Measurements from ENCODE around the gene UGT1A9.
A peak's percentile ranks its signal among the peaks of the same experiment; 100 is the strongest.

The UGT1A9 gene

DNA sequence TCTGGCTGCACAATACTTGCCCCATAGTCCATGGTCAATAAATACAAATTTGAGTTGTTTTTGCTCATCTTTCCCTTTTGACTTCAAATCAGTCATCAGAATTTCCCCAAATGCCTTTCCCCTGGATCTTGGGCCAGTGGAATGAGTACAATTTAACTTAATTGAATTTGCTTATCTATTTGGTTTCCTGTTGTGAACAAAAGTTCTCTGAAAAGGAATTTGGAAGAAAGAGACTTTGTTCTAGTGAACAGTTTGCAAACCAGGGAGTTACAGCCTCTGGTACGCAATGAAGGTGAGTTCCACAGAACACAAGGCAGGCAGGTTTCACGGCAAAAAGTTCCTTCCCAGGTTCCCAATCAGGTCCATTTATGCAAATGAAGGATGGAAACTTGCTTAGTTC, 87.2 kb downstream of the UGT1A9 start:
- DNase-seq (ENCODE audit: low spot score), result no peak

DNA sequence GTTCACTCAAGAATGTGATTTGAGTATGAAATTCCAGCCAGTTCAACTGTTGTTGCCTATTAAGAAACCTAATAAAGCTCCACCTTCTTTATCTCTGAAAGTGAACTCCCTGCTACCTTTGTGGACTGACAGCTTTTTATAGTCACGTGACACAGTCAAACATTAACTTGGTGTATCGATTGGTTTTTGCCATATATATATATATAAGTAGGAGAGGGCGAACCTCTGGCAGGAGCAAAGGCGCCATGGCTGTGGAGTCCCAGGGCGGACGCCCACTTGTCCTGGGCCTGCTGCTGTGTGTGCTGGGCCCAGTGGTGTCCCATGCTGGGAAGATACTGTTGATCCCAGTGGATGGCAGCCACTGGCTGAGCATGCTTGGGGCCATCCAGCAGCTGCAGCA, 88.3 kb downstream of the UGT1A9 start, which contains the start of gene UGT1A1:
Gene UGT1A1 (plus strand): TSS at position 228 of the 400 bp plus-strand sequence. CDS start 18 bp downstream, at position 246.
- no peak for DNase-seq (ENCODE audit: low spot score)

DNA sequence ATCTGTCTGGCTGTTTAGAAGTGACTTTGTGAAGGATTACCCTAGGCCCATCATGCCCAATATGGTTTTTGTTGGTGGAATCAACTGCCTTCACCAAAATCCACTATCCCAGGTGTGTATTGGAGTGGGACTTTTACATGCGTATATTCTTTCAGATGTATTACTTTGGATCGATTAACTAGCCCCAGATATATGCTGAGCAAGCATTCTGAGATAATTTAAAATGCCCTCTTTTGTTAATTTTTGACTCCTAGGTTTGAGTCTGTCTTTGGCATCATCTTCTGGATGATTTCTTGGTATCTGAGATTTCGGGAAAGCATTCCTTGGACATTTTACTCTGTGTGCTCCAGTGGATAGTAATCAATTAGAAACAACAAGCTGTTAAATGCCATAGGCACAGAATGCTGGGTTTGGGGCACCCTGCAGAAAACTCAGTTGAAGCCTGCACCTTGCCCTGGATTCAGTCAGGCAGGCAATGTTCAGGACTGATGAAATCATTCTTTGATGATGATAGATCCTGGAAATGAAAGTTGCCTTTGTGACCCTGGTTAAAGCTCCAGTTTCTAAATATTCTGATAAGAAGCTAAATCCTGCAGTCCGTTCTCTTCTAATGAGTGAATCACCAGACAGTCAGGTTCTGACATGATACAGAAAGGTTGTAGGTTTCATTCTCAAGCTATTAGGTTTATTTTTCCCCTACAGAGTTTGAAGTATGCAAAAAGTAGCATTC, 89.5 kb downstream of the UGT1A9 start:
- DNase-seq (ENCODE audit: low spot score), result no peak

DNA sequence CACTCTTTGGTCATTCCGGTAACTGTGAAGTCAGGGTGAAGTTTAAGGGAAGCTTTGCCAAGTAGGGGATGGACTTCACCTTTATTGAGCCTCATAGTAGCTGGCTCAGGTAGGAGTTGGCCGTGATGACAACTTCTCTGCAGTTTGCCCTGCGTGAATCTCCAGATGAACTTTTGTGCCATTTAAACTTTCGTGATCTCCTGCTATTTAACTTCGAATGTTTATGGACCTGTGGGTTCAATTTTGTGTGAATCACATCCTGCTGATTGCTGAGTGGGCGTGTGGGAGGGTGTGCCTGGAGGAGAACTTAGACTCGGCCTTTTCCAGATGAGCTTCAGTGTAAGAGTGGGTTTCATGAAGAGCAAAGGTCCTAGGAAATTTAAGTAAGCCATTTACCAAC, 92.6 kb downstream of the UGT1A9 start:
- DNase-seq (ENCODE audit: low spot score), result peak; percentile 79

DNA sequence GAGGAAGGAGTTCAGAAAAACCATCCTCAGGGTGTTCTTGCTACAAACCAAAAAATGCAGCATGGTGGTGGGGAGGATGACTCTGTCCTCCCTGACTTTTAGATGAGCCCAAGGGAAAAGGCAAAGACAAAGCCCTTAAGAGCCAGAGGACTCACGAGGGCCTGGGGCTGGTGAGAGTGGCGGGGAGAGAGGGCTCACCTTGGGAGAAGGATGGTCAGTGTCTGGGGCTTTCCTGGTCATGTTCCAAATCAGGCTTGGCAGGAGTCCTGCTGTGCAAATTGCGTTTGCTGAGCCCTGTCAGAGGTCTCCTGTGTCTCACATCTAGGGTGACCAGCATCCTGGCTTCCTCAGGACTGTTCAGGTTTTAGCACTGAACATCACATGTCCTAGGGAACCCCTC, 93.1 kb downstream of the UGT1A9 start:
- no peak for DNase-seq (ENCODE audit: low spot score)

DNA sequence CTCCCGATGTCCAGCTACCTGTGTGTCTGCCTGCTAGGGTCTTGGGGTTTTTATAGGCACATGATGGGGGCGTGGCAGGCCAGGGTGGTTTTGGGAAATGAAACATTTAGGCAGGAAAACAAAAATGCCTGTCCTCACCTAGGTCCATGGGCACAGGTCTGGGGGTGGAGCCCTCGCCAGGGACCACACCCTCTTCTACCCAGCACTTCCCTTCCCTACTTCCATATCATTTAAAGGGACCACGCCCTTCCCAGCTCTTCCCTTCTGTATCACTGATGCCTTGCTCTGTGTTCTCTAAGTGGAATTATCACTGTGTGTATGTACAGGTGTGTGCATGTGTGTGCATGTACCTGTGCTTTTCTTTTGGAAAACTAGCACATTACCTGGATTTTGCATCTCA, 94.7 kb downstream of the UGT1A9 start:
- peak; percentile 78 for DNase-seq (ENCODE audit: low spot score)

DNA sequence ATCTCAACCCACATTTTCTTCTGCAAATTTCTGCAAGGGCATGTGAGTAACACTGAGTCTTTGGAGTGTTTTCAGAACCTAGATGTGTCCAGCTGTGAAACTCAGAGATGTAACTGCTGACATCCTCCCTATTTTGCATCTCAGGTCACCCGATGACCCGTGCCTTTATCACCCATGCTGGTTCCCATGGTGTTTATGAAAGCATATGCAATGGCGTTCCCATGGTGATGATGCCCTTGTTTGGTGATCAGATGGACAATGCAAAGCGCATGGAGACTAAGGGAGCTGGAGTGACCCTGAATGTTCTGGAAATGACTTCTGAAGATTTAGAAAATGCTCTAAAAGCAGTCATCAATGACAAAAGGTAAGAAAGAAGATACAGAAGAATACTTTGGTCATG, 96.4 kb downstream of the UGT1A9 start:
- no peak for DNase-seq (ENCODE audit: low spot score)

DNA sequence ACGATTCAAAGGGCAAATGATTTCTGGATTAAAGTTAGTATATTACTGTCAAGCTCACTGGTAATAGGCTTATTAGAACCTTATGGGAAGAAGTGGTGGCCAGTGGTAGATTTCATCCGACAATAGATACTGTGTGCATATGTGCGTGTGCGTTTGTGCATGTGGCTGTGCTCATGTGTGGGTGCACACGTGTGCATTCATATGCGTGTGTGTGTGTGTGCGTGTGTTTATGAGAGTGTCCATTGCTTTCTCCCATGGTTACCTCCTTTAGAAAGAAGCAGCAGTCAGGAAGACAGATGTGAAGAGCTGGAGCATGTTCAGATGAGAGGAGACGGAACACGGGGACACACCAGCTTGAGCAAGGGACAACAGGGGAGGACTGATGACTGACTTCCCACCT, 97.6 kb downstream of the UGT1A9 start:
- no peak for DNase-seq (ENCODE audit: low spot score)

DNA sequence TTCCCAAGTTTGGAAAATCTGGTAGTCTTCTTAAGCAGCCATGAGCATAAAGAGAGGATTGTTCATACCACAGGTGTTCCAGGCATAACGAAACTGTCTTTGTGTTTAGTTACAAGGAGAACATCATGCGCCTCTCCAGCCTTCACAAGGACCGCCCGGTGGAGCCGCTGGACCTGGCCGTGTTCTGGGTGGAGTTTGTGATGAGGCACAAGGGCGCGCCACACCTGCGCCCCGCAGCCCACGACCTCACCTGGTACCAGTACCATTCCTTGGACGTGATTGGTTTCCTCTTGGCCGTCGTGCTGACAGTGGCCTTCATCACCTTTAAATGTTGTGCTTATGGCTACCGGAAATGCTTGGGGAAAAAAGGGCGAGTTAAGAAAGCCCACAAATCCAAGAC, 100.5 kb downstream of the UGT1A9 start:
- DNase-seq (ENCODE audit: low spot score), result no peak

DNA sequence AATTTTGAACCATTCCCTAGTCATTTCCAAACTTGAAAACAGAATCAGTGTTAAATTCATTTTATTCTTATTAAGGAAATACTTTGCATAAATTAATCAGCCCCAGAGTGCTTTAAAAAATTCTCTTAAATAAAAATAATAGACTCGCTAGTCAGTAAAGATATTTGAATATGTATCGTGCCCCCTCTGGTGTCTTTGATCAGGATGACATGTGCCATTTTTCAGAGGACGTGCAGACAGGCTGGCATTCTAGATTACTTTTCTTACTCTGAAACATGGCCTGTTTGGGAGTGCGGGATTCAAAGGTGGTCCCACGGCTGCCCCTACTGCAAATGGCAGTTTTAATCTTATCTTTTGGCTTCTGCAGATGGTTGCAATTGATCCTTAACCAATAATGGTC, 100.9 kb downstream of the UGT1A9 start:
- DNase-seq (ENCODE audit: low spot score), result no peak

DNA sequence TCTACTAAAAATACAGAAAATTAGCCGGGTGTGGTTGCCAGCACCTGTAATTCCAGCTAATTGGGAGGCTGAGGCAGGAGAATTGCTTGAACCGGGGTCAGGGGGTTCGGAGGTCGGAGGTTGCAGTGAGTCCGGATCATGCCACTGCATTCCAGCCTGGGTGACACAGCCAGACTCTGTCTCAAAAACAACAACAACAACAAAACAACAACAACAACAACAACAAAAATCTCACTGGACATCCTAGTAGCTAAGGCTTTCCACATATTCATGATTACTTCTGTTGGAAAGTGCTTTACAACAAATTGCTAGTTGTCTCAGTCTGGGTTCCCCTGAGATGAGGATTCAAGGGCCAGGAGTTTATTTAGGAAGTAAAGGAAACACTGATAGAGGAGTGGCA, 102.2 kb downstream of the UGT1A9 start:
- no peak for DNase-seq (ENCODE audit: low spot score)

DNA sequence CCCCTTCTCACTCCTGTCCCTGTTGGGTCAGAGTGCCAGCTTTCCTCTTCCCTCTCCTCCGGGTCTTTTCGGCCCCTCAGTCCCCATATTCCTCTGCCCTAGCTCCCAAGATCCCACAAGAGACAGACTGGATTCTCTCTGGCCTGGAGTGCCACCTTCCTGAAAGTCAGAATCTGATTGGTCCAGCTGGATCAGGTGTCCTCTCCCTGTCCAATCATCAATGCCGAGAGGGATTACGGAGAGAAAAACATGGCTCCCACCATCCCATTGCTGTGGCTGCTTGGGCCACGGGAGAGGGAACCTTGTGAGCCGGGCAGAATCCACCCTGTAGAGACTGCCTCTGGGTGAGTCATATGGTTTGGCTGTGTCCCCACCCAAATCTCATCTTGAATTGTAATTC, 103.7 kb downstream of the UGT1A9 start:
- no peak for DNase-seq (ENCODE audit: low spot score)

DNA sequence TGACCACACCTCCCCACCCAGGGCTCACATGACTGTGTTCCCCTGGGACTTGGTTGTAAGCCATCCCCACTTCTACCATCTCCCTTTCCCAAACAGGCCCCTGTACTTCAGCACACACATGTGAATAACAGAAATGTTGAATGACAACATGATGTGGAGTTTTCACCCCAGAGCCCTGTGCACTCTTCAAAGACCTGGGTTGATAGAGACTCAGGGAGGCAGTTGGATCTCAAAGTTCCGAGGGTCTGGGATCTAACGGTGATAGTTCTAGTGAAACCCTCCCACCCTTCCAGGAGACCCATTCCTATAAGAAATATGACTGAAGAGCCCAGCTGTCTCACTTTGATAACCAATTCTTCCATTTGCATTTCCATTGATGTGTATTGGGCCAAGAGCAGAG, 106.3 kb downstream of the UGT1A9 start, which contains the start of gene MROH2A:
Gene MROH2A (plus strand): TSS at position 301 of the 400 bp plus-strand sequence. CDS start 1,029 bp downstream, outside the sequence.
- DNase-seq (ENCODE audit: low spot score), result no peak

DNA sequence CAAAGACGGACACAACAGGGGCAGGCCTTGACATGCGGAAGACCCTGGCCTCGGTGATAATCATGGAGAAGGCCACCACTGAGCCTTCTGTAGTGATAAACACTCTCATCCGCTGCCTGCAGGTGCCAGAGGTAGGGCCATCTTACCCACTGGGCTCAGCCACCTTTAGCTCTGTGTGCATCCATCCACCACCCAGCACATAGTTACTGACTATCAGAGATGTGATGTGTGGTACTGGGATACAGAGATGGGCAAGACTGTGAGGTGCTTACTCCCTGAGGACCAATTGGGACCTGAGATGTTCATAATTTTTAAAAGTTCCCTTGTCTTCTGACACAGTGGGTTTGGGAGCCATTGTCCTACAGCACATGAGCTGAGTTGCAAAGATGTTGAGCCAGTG, 108.0 kb downstream of the UGT1A9 start:
- DNase-seq (ENCODE audit: low spot score), result no peak

DNA sequence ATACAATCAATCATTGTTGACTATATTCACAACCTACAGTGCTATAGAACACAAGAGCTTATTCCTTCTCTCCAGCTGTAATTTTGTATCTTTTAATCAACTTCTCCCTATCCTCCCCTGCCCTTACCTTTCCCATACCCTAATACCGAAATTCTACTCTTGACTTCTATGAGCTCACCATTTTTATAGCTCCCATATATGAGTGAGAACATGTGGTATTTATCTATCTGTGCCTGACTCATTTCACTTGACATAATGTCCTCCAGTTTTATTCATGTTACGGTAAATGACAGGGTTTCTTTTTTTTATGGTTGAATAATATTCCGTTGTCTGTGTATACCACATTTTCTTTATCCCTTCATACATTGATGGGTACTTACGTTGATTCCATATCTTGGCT, 109.1 kb downstream of the UGT1A9 start:
- no peak for DNase-seq (ENCODE audit: low spot score)

DNA sequence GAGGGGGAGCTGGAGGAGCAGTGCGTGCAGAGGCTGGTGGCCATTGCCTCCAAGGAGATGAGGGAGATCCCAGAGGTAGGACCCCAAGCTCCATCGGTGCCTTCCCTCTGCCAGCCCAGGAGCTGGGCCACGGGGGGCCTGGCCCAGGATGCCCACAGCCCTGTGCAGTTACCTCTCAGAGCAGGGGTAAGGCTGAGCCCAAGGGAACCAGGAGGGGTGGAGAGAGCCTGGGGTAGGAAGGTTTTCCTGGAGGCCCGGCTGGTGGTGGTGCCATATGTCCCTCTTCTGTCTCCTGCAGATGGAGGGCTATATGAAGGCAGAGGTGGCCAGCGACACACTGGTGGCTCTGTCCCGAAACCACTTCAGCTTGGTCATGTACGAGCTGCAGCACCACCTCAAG, 117.9 kb downstream of the UGT1A9 start:
- DNase-seq (ENCODE audit: low spot score), result no peak

DNA sequence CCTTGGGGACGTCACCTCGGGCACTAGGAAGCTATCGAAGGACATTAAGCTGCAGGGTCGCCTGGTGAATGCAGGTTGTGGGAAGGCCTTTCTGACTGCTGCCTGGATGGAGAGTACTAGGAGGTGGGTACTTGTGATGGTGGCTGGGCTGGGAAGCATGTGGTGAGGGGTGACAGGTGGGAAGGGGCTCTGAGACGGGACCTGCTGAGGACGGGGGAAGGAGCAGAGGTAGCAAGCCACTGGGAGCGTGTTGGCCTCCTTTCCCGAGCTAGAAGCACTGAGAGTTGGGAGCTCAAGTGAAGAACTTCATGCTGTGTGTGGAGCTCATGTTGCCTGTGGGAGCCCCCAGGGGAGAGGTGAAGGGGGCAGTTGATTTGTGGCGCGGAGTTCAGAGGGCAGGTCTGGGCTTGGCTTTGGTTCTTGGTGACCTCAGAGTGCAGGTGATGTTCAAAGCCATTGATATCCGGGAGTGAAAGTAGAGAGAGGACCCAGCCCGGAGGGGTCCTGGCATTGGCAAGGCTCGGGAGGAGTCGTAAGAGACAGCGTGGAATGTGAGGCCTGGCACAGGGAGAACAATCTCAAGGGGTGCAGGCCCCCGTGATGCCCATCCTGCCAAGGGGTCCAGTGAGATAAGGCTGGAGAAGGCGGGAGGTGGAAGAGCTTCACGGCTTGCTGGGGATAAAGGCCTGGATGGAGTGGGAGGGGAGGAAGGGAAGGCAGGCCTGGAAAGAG, 119.6 kb downstream of the UGT1A9 start:
- DNase-seq (ENCODE audit: low spot score), result no peak

DNA sequence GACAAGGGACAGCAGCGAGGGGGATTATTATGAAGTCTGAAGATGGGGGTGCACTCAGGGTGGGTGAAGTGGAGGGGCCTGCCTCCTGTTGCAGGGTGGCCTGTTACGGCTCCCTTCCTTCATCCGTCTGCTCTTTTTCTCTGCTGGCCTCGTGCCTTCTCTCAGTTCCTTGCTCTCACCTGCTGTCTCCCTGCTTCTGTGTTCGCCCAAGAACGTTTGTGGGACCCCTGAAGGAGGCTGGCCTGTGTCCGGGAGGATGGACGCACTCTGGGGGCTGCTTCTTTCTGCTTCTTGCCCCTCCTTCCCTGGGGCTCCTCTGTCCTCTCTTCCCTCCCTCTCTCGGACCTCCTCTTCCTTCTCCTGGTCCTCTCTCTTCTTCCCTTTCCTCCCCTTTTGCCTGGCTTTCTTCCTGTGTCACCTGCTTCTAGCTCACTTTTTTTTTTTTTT, 120.2 kb downstream of the UGT1A9 start:
- DNase-seq (ENCODE audit: low spot score), result no peak

DNA sequence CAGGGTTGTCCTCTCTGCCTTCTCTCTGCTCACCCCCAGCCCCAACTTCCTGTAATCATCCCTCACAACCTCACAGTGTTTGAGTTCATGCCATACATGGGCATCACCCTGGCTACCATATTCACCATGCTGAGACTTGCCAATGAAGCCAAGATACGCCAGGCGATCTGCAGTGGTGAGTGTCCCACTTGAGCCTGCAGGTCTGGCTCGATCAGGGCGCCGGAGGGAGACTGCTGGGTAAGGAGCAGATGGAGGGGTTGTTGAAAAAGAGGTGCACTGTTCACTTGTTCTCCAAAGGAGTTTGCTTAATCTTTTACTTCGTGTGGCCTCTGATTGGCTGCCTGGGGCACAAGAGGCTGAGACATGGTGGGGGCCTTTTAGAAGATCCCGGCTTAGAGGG, 121.0 kb downstream of the UGT1A9 start:
- DNase-seq (ENCODE audit: low spot score), result no peak

DNA sequence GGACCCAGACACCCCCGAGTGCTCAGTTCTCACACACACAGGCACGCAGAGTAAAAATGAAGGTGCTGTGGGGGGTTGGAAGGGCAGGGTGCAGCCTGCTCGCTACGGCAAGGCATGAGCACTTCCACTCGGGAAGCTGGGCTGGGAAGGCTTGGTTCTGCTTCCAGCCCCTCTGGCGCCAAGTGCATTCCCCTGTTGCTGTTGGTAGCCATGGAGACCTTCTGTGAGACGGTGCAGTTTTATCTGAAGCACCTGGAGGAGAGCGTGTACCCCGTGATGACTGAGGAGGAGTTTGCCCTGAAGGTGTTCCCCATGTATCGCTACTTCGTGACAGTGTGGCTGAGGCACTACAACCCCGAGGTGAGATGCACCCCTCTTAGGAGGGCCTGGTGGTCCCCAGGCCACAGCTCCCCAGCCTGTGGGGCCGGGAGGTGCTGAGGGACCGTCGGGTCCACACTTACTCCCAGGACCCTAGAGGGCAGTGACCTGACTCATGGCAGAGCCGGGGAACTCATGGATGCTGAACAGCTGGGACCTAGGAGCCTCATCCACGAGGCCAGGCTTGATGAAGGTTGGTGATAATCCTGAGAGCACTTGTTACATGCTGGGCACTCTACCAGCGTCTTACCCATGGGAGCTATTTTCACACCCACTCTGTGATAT, 121.9 kb downstream of the UGT1A9 start:
- no peak for DNase-seq (ENCODE audit: low spot score)

DNA sequence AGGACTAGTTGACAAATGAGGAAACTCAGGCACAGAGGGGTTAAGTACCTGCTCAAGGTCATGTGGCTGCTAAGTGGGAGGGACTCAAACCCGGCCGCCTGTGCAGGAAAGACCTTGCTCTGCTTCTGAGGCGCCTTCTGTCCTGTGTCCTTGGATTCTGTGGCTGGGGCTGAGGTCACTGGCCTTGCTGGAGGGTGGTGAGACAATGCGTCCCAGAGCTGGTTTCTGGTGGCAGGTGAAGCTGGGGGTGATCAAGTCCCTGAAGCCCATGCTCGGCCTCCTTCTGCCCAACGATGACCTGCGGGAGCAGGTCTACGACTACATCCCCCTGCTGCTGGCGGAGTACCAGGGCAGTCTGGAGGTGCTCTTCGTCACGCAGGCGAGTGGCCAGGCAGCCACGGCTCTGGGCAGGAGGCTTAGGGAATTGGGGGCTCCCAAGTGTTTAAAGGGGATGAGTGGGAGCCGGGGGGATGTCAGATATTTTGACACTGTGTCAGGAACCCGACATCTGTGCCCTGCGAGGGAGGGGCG, 122.5 kb downstream of the UGT1A9 start:
- no peak for DNase-seq (ENCODE audit: low spot score)

DNA sequence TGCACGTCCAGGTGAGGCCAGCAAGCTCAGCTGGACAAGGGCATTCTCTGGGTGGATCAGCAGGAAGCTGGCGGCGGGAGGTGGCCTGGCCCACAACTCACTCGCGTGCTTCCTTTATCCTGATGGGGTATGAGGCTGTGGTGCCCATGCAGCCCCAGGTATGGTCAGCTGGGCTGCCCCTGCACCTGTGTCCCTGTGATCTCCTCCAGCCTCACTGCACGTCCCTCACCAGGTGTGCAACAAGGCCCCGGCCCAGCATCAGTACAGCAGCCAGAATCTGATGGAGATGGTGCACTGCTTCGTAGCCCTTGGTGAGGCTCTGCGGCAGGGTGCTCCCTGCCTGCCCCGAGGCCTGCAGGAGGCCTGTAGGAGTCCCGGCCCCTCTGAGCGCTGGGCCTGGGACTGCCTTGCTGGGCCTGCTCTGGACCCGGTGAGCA, 124.1 kb downstream of the UGT1A9 start:
- DNase-seq (ENCODE audit: low spot score), result no peak

DNA sequence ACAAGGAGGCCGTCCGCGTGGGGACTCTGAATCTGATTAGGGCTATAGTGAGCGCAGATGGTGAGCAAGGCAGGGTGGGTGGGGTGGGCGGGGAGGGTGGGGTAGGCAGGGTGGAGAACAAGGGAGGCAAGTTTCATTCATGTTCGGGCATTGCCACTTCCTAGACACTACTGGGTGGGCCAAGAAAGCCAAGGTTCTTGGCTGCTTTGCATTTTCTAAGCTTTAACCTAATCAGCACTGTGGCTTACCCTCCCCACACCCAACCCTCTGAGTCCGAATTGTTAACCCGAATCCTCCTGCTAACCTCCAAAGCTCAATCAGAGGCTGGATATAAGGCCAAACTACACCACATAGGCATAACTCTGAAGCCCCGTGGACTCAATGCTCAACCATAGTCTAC, 124.6 kb downstream of the UGT1A9 start:
- DNase-seq (ENCODE audit: low spot score), result no peak

Measured in SW480 (cell line).